Kidney epithelial cell (primary cell): Measurements from ENCODE around the gene ST7L. TPM values are rescaled to one million over a fixed set of nuclear protein-coding genes. Genes with fewer than 3 reads are reported as not detected.

Source experiments
- DNase-seq: peaks from one replicate; pipeline ENCODE4 v3.0.0-alpha.2; 2010; ENCODE audit warnings: low read depth
- H3K27me3 ChIP-seq: 2 replicates; pipeline ENCODE4 v1.6.0; 2011; ENCODE audit warnings: low read length; ENCODE audit not compliant: control insufficient read depth, insufficient read depth
- H3K36me3 ChIP-seq: 2 replicates; pipeline ENCODE4 v1.5.1; 2011; ENCODE audit warnings: low read length; ENCODE audit not compliant: control insufficient read depth, insufficient read depth
- H3K4me3 ChIP-seq: 2 replicates; pipeline ENCODE4 v1.5.1; 2011; ENCODE audit warnings: low read depth, mild to moderate bottlenecking, control low read depth, low read length
- total RNA-seq: library from RNA; depleted of rRNA; stranded (reverse); fragments of >200 nt; gene quantifications from 2 replicates; pipeline ENCODE4 v1.2.3, GENCODE V29; 2015
- TF ChIP-seq, protein P1 (sequence below): IDR thresholded peaks from 2 replicates; pipeline ENCODE4 v1.5.1; 2011; ENCODE audit warnings: mild to moderate bottlenecking, moderate library complexity, low read length, control low read depth, inconsistent platforms; ENCODE audit not compliant: insufficient read depth, poor library complexity, severe bottlenecking

The ST7L gene
- total RNA-seq, 1 donor from 2014 or later = 12.9 TPM

DNA sequence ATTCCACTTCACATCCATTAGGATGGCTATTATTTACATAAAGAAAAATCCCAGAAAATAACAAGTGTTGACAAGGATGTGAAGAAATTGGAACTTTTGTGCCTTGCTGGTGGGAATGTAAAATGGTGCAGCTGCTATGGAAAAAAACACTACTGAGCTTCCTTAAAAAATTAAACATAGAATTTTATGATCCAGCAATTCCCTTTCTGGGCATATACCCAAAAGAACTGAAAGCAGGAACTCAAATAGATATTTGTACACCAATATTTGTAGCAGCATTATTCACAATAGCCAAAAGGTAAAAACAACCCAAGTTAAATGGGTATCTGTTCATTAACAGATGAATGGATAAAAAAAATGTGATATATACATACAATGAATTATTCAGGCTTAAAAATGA is 64.5 kb downstream of the ST7L start:
- Histone ChIP-seq H3K36me3 (no peaks in the 10 kb centered on the region), H3K27me3 (no peaks in the 10 kb centered on the region), H3K4me3 (no peak overlapping the region)
- TF ChIP-seq, protein P1, sequence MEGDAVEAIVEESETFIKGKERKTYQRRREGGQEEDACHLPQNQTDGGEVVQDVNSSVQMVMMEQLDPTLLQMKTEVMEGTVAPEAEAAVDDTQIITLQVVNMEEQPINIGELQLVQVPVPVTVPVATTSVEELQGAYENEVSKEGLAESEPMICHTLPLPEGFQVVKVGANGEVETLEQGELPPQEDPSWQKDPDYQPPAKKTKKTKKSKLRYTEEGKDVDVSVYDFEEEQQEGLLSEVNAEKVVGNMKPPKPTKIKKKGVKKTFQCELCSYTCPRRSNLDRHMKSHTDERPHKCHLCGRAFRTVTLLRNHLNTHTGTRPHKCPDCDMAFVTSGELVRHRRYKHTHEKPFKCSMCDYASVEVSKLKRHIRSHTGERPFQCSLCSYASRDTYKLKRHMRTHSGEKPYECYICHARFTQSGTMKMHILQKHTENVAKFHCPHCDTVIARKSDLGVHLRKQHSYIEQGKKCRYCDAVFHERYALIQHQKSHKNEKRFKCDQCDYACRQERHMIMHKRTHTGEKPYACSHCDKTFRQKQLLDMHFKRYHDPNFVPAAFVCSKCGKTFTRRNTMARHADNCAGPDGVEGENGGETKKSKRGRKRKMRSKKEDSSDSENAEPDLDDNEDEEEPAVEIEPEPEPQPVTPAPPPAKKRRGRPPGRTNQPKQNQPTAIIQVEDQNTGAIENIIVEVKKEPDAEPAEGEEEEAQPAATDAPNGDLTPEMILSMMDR = no peak
- no peak for DNase-seq

DNA sequence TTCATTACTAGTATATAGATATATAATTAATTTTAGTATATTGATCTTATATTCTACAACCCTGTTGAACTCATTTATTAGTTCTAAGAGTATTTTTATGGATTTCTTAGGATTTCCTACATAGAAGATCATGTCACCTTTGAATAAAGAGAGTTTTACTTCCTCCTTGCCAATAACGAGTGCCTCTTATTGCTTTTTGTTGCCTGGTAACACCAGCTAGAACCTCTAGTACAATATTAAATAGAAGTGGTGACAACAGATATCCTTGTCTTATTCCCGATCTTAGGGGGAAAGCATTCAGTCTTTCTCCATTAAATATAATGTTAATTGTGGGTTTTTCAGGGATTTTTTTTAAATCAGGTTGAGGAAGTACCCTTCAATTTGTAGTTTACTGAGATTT is 69.4 kb downstream of the ST7L start:
- DNase-seq = no peak
- TF ChIP-seq, protein P1 = no peak
- Histone ChIP-seq H3K27me3 (no peaks in the 10 kb centered on the region), H3K4me3 (no peak overlapping the region), H3K36me3 (no peaks in the 10 kb centered on the region)

DNA sequence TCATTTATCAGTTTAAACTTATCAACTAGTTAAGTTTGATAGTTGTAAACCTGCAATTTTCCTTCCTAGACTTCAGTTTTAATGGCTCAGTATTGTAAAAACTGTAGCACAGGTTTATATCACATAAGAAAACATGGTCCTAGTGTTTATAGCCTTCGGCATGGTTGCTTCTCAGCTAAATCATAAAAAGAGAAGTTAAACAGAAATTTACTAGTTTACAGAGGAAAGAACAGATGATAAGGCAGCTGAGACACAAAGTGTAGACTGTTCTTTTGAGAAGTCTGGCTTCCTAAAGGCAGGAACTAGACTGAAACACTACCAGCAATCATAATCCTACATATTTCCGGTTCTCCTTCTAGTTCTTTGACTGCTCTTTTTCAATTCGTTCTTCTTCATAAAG is 70.4 kb downstream of the ST7L start:
- Histone ChIP-seq H3K27me3 (no peaks in the 10 kb centered on the region), H3K36me3 (no peaks in the 10 kb centered on the region), H3K4me3 (no peak overlapping the region)
- TF ChIP-seq, protein P1 = no peak
- DNase-seq = no peak

DNA sequence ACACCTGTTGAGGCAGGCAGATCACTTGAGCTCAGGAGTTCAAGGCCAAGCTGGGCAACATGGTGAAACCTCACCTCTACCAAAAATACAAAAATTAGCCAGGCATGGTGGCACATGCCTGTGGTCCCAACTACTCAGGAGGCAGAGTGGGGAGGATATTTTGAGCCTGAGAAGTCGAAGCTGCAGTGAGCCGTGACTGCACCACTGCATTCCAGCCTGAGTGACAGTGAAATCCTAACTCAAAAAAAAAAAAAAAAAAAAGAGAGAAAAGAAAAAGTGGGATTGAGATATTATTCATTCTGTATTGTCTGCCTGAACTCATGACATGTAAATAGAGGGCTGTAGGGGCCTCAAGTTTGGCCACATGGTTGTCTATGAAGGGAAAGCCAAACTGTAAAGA is 72.9 kb downstream of the ST7L start:
- peak; percentile 70 for DNase-seq
- H3K4me3 ChIP-seq = no peak overlapping the region
- TF ChIP-seq, protein P1 = no peak
- H3K27me3 ChIP-seq = no peaks in the 10 kb centered on the region
- no peaks in the 10 kb centered on the region for H3K36me3 ChIP-seq

DNA sequence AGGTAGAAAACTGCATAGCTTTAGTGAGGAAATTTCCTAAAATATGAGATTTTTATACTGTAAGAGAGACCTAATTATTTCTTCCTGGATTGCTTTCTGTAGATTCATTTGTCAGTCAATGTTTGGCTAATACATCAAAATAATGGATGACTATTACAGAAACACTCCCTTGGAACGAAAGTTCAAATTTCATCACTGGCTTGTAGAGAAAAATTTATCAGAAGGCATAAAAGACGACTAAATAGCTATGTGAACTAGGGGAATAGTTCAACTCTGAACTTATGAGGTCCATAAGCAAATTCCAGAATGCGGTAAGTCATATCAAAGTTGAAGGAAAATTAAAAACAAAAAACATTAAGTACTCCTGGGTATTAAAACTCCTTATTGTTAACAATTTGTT is 74.2 kb downstream of the ST7L start:
- Histone ChIP-seq H3K27me3 (no peaks in the 10 kb centered on the region), H3K36me3 (no peaks in the 10 kb centered on the region), H3K4me3 (no peak overlapping the region)
- DNase-seq = no peak
- TF ChIP-seq, protein P1 = no peak

DNA sequence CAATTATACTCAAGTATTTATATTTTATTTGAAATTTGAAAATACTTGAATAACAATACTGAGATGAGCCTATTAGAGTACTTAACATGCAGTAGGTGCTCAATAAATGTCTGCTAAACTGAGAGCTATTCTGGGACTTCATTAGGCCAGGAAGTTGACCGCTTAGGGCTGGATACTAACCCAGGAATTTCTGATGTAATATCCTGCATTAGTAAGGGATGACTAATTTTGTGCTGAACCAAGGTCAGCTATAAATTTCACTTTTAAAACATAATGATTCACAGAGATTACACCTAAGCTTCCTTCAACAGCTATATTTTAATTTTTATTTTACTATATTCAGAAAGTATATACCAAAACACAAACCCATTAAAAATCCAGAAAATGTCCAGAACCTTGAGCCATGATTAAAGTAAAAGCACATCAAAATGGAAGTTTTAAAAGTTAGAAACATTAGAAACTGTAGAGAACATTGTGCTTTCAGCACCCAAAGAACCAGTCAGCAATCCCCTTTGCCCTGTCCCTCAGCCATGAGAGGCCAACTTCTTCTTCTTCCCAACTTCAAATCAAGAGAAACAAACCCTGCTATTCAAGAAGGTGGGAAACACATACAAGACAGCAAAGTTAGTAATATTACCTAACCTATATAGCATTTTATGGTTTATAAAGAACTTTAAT is 74.8 kb downstream of the ST7L start:
- TF ChIP-seq, protein P1 = no peak
- peak; percentile 84 for DNase-seq
- Histone ChIP-seq H3K36me3 (no peaks in the 10 kb centered on the region), H3K4me3 (no peak overlapping the region), H3K27me3 (no peaks in the 10 kb centered on the region)
